K562 (cell line): ENCODE data around the gene GNAL. TPM values are rescaled to one million over a fixed set of nuclear protein-coding genes. Genes with fewer than 3 reads are reported as not detected.

Experiments used
- CEBPB ChIP-seq: fragments of 450-650 bp; IDR thresholded peaks from 2 replicates; pipeline ENCODE4 v1.6.1; 2016; ENCODE audit warnings: missing genetic modification characterization, missing compliant biosample characterization
- DNMT1 ChIP-seq: fragments of 450-650 bp; IDR thresholded peaks from 2 replicates; pipeline ENCODE4 v1.6.1; 2016; ENCODE audit warnings: antibody characterized with exemption, mild to moderate bottlenecking
- ERF ChIP-seq: fragments of 450-650 bp; formaldehyde crosslinking; IDR thresholded peaks from 2 replicates; pipeline ENCODE4 v1.4.0; 2020; ENCODE audit warnings: mild to moderate bottlenecking, mixed read lengths
- FUS ChIP-seq: fragments of 200-400 bp; formaldehyde crosslinking; optimal IDR thresholded peaks from 2 replicates; pipeline ENCODE3; 2017; ENCODE audit warnings: low read depth, low read length
- JUNB ChIP-seq: fragments of 450-650 bp; formaldehyde crosslinking; conservative IDR thresholded peaks from 2 replicates; pipeline ENCODE4 v1.4.0; 2020; ENCODE audit warnings: mild to moderate bottlenecking
- LEF1 ChIP-seq: fragments of 450-650 bp; IDR thresholded peaks from 2 replicates; pipeline ENCODE4 v1.6.1; 2016; ENCODE audit warnings: mild to moderate bottlenecking
- MTA3 ChIP-seq: fragments of 450-650 bp; formaldehyde crosslinking; IDR thresholded peaks from 2 replicates; pipeline ENCODE4 v1.6.1; 2017; ENCODE audit warnings: mild to moderate bottlenecking, borderline replicate concordance
- SUPT5H ChIP-seq: fragments of 450-650 bp; IDR thresholded peaks from 2 replicates; pipeline ENCODE4 v1.6.1; 2016
- ZBED1 ChIP-seq: IDR thresholded peaks from 2 replicates; pipeline ENCODE4 v1.6.1; 2014
- ZNF274 ChIP-seq: IDR thresholded peaks from 2 replicates; pipeline ENCODE4 v1.6.1; 2011; ENCODE audit warnings: low read depth, mild to moderate bottlenecking, low read length, moderate library complexity, borderline replicate concordance
- ZNF589 ChIP-seq: fragments of 200-800 bp; sonication (Bioruptor generic); IDR thresholded peaks from 2 replicates; pipeline ENCODE4 v1.6.1; 2016; ENCODE audit warnings: low read depth, missing genetic modification characterization, missing compliant biosample characterization
- polyA plus RNA-seq, 8 experiments: library from polyadenylated mRNA; depleted of rRNA in 4 of 8; stranded (reverse) in 5 of 8; unstranded in 3 of 8; fragments of >200 nt; fragmentation: Nextera tagmentation in 2 of 8; fragmentation: Illumina TruSeq in 1 of 8; extraction: Ambion mirVana in 2 of 8; extraction: Trizol in 1 of 8; gene quantifications; 2 replicates each; pipeline versions ENCODE4 v1.2.1 to v1.2.3, GENCODE V29; 2011 to 2014; ENCODE audit warnings: inconsistent platforms in 1 of 8, missing spikeins in 1 of 8
- total RNA-seq, 7 experiments: library from RNA; depleted of rRNA in 6 of 7; stranded (reverse); fragments of >200 nt in 6 of 7; fragmentation: Illumina TruSeq in 2 of 7; extraction: Trizol in 2 of 7; gene quantifications; 2 replicates each; pipeline versions ENCODE4 v1.2.1 to v1.2.3, GENCODE V29; 2011 to 2021; ENCODE audit warnings: low replicate concordance in 1 of 7
- TF ChIP-seq, protein P1 (sequence below): sonication (generic); formaldehyde crosslinking; IDR thresholded peaks from 2 replicates; pipeline ENCODE4 v1.8.1; 2023; ENCODE audit warnings: mild to moderate bottlenecking, missing genetic modification reagents
- TF ChIP-seq, protein P2 (sequence below), 2 experiments: fragments of 450-650 bp; IDR thresholded peaks; 2 replicates each; pipeline ENCODE4 v1.6.1; 2016; ENCODE audit warnings: mild to moderate bottlenecking in 2 of 2, borderline replicate concordance in 1 of 2, low read depth in 1 of 2, moderate library complexity in 1 of 2
- TF ChIP-seq, protein P3 (sequence below), 2 experiments: fragments of 150-350 bp in 1 of 2; IDR thresholded peaks; 2 replicates each; pipeline ENCODE4 v1.6.1; 2012 to 2016; ENCODE audit warnings: low read depth in 2 of 2, low read length in 2 of 2, mild to moderate bottlenecking in 1 of 2, moderate library complexity in 1 of 2

GNAL gene
- total and polyA plus RNA-seq, 9 of the 15 experiments (the other 6 are each of a cell fraction or from before 2014, with no cell fraction given), result under 0.01 to 0.10 (median 0.01) TPM; not detected in 5

DNA sequence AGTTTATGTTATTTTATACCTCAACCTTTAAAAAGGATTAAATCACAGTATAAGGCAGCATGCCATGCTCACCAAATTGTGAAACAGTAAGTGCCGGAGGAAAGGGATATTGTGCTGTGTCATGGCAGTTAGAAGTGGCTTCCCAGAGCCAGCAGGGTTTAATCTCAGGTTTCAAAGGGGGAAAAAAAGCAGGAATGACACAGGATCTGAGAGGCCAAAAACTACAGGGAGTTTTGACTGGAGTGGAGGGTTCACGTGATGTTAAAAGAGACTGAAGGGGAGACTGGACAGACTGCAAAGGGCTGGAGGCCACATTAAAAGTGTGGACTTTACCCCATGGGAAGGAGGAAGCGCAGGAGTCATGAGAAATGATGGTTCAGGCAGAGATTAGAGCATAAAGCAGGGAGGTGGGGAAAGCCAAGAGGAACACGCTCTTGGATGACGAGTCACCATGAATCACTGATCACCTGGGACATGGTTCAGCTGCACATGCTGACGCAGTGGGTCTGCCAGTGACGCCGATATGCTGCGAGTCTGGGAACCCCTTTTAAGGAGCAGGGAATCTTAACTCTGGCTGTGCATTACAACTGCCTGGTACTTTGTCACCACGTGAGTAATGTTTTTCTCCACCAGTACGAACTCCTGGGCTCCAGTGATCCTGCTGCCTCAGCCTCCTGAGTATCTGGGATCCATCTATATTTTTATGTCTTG is 168.3 kb downstream of the GNAL start (continued):
- TF ChIP-seq DNMT1 (no peak), SUPT5H (no peak), ERF (no peak), CEBPB (peak; percentile 74), ZBED1 (no peak), ZNF589 (CRISPR knock-in tag) (no peak), MTA3 (no peak; the same call in none of the 2 replicates), LEF1 (peak; percentile 35; the same call in 1 of the 2 replicates), FUS (no peak), JUNB (CRISPR knock-in tag) (no peak), ZNF274 (no peak)
- TF ChIP-seq, protein P1, sequence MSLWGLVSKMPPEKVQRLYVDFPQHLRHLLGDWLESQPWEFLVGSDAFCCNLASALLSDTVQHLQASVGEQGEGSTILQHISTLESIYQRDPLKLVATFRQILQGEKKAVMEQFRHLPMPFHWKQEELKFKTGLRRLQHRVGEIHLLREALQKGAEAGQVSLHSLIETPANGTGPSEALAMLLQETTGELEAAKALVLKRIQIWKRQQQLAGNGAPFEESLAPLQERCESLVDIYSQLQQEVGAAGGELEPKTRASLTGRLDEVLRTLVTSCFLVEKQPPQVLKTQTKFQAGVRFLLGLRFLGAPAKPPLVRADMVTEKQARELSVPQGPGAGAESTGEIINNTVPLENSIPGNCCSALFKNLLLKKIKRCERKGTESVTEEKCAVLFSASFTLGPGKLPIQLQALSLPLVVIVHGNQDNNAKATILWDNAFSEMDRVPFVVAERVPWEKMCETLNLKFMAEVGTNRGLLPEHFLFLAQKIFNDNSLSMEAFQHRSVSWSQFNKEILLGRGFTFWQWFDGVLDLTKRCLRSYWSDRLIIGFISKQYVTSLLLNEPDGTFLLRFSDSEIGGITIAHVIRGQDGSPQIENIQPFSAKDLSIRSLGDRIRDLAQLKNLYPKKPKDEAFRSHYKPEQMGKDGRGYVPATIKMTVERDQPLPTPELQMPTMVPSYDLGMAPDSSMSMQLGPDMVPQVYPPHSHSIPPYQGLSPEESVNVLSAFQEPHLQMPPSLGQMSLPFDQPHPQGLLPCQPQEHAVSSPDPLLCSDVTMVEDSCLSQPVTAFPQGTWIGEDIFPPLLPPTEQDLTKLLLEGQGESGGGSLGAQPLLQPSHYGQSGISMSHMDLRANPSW (CRISPR knock-in tag), result no peak
- TF ChIP-seq, protein P2, sequence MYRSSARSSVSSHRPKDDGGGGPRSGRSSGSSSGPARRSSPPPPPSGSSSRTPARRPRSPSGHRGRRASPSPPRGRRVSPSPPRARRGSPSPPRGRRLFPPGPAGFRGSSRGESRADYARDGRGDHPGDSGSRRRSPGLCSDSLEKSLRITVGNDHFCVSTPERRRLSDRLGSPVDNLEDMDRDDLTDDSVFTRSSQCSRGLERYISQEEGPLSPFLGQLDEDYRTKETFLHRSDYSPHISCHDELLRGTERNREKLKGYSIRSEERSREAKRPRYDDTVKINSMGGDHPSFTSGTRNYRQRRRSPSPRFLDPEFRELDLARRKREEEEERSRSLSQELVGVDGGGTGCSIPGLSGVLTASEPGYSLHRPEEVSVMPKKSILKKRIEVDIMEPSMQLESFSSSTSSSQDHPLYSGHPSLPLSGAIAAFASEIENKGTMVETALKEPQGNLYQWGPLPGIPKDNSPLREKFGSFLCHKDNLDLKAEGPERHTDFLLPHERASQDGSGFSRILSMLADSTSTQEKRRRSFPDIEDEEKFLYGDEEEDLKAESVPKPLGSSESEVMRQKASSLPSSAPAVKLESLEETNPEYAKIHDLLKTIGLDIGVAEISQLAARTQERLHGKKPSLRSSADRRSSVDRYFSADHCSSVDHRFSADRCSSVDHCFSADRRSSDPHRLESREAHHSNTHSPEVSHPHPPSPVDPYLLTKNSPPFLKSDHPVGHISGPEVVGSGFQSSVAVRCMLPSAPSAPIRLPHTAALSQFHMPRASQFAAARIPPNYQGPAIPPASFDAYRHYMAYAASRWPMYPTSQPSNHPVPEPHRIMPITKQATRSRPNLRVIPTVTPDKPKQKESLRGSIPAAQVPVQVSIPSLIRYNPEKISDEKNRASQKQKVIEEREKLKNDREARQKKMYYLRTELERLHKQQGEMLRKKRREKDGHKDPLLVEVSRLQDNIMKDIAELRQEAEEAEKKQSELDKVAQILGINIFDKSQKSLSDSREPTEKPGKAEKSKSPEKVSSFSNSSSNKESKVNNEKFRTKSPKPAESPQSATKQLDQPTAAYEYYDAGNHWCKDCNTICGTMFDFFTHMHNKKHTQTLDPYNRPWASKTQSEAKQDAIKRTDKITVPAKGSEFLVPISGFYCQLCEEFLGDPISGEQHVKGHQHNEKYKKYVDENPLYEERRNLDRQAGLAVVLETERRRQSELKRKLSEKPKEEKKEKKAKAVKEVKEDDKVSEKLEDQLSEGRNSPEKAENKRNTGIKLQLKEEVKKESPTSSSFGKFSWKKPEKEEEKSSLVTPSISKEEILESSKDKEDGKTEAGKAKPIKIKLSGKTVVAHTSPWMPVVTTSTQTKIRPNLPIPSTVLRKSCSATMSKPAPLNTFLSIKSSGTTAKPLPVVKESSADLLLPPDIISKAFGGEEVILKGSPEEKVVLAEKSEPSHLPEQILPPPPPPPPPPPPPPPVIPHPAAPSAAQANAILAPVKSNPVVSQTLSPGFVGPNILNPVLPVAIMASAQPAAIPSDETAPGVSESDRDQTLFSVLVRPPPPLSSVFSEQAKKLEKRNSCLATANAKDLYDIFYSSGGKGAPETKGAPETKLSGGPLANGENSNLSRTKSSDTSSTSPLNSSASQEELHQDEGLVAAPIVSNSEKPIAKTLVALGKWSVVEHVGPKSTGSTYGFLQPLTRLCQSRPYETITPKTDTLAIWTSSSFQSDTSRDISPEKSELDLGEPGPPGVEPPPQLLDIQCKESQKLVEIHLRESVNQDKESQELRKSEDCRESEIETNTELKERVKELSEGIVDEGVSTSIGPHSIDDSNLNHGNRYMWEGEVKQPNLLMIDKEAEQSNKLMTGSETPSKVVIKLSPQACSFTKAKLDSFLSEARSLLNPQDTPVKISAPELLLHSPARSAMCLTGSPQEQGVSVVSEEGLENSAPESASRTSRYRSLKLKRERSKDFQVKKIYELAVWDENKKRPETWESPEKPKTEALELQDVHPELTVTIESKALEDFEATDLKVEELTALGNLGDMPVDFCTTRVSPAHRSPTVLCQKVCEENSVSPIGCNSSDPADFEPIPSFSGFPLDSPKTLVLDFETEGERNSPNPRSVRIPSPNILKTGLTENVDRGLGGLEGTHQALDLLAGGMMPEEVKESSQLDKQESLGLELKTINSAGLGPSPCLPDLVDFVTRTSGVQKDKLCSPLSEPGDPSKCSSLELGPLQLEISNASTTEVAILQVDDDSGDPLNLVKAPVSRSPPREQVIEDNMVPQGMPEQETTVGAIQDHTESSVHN (IDR thresholded peaks at IDR 0.05; ENCODE audit: borderline replicate concordance in 1 of 2, low read depth in 1 of 2), result peak in 1 of 2 experiments; percentile 96; a peak in 2 of 4 replicates
- TF ChIP-seq, protein P3, sequence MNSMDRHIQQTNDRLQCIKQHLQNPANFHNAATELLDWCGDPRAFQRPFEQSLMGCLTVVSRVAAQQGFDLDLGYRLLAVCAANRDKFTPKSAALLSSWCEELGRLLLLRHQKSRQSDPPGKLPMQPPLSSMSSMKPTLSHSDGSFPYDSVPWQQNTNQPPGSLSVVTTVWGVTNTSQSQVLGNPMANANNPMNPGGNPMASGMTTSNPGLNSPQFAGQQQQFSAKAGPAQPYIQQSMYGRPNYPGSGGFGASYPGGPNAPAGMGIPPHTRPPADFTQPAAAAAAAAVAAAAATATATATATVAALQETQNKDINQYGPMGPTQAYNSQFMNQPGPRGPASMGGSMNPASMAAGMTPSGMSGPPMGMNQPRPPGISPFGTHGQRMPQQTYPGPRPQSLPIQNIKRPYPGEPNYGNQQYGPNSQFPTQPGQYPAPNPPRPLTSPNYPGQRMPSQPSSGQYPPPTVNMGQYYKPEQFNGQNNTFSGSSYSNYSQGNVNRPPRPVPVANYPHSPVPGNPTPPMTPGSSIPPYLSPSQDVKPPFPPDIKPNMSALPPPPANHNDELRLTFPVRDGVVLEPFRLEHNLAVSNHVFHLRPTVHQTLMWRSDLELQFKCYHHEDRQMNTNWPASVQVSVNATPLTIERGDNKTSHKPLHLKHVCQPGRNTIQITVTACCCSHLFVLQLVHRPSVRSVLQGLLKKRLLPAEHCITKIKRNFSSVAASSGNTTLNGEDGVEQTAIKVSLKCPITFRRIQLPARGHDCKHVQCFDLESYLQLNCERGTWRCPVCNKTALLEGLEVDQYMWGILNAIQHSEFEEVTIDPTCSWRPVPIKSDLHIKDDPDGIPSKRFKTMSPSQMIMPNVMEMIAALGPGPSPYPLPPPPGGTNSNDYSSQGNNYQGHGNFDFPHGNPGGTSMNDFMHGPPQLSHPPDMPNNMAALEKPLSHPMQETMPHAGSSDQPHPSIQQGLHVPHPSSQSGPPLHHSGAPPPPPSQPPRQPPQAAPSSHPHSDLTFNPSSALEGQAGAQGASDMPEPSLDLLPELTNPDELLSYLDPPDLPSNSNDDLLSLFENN (IDR thresholded peaks at IDR 0.05; ENCODE audit: low read depth in 2 of 2, low read length in 2 of 2), result no peak
